HFFc6 (cell line): ENCODE results near the gene ZNF445. TPM values are rescaled to one million over a fixed set of nuclear protein-coding genes. Genes with fewer than 3 reads are reported as not detected.

Experiments
- DNase-seq: peaks from one replicate; pipeline ENCODE4 v3.0.0-alpha.2; 2018
- H3K27ac Mint-ChIP-seq: 2 replicates; pipeline ENCODE4 v1.8.0; 2020; ENCODE audit warnings: mild to moderate bottlenecking, mixed read lengths
- H3K27me3 Mint-ChIP-seq: 2 replicates; pipeline ENCODE4 v1.8.0; 2021; ENCODE audit warnings: mild to moderate bottlenecking, moderate library complexity, mixed read lengths; ENCODE audit not compliant: insufficient read depth
- H3K36me3 Mint-ChIP-seq: 2 replicates; pipeline ENCODE4 v1.8.0; 2021; ENCODE audit warnings: low read depth, mixed read lengths
- H3K4me1 Mint-ChIP-seq: 2 replicates; pipeline ENCODE4 v1.8.0; 2020; ENCODE audit warnings: low read depth, mixed read lengths
- H3K4me3 Mint-ChIP-seq: 2 replicates; pipeline ENCODE4 v1.8.0; 2020; ENCODE audit warnings: mild to moderate bottlenecking, moderate library complexity, mixed read lengths
- H3K9me3 Mint-ChIP-seq: 2 replicates; pipeline ENCODE4 v1.8.0; 2020; ENCODE audit warnings: mild to moderate bottlenecking, mixed read lengths
- CTCF ChIP-seq: fragments of 200-600 bp; sonication (generic); IDR thresholded peaks from 2 replicates; pipeline ENCODE4 v1.5.0; 2021; ENCODE audit warnings: antibody characterized with exemption, mild to moderate bottlenecking
- total RNA-seq, 6 experiments: library from RNA; stranded (reverse); fragmentation: NEBNext Ultra II Directional; extraction: Animal tissue kit (Norgen Biotek cat#: 25700); gene quantifications; 2 replicates in 1 of 6; 3 replicates in 5 of 6; pipeline ENCODE4 v1.2.3, GENCODE V29; 2021

ZNF445 gene
- total RNA-seq, 6 experiments from 2014 or later, result 11.5 to 13.0 (median 12.5) TPM

GRCh38 chr3:44439499-44440295 is 37.8 kb downstream of the ZNF445 start:
- no peak overlapping the region for H3K27ac Mint-ChIP-seq
- TF ChIP-seq CTCF, result no peak
- H3K4me3 Mint-ChIP-seq, result no peak overlapping the region
- H3K36me3 Mint-ChIP-seq, result peaks cover 34% of the 10 kb centered on the region
- no peaks in the 10 kb centered on the region for H3K4me1 Mint-ChIP-seq
- H3K27me3 Mint-ChIP-seq, result no peaks in the 10 kb centered on the region; the same call in 1 of the 2 replicates
- no peaks in the 10 kb centered on the region for H3K9me3 Mint-ChIP-seq
- DNase-seq, result no peak

- no peaks in the 10 kb centered on the region for H3K4me1 Mint-ChIP-seq
- H3K9me3 Mint-ChIP-seq, result no peaks in the 10 kb centered on the region
- TF ChIP-seq CTCF, result no peak
- no peak overlapping the region for H3K4me3 Mint-ChIP-seq
- H3K27ac Mint-ChIP-seq, result no peak overlapping the region
- no peaks in the 10 kb centered on the region; the same call in 1 of the 2 replicates for H3K27me3 Mint-ChIP-seq
- no peak for DNase-seq
- H3K36me3 Mint-ChIP-seq, result peaks cover 26% of the 10 kb centered on the region
These were observed 39.7 kb downstream of the ZNF445 start for GRCh38 chr3:44437800-44438199.

- H3K36me3 Mint-ChIP-seq, result peaks cover 13% of the 10 kb centered on the region
- no peak for DNase-seq
- no peak overlapping the region for H3K27ac Mint-ChIP-seq
- no peaks in the 10 kb centered on the region for H3K4me1 Mint-ChIP-seq
- H3K27me3 Mint-ChIP-seq, result no peaks in the 10 kb centered on the region; the same call in 1 of the 2 replicates
- no peaks in the 10 kb centered on the region for H3K9me3 Mint-ChIP-seq
- no peak overlapping the region for H3K4me3 Mint-ChIP-seq
- TF ChIP-seq CTCF, result no peak
These were observed 41.3 kb downstream of the ZNF445 start for GRCh38 chr3:44436181-44436580.

GRCh38 chr3:44434834-44435510 is 42.5 kb downstream of the ZNF445 start:
- Mint-ChIP-seq H3K4me3 (no peak overlapping the region), H3K4me1 (no peaks in the 10 kb centered on the region), H3K27ac (no peak overlapping the region), H3K36me3 (peaks cover 13% of the 10 kb centered on the region), H3K27me3 (no peaks in the 10 kb centered on the region; the same call in 1 of the 2 replicates), H3K9me3 (no peaks in the 10 kb centered on the region)
- DNase-seq, result no peak
- no peak for TF ChIP-seq CTCF

GRCh38 chr3:44430466-44430865 is 47.0 kb downstream of the ZNF445 start:
- Mint-ChIP-seq H3K27ac (no peak overlapping the region), H3K4me1 (no peaks in the 10 kb centered on the region), H3K27me3 (peaks cover 8% of the 10 kb centered on the region), H3K9me3 (no peaks in the 10 kb centered on the region), H3K4me3 (no peak overlapping the region), H3K36me3 (no peaks in the 10 kb centered on the region)
- DNase-seq, result no peak
- TF ChIP-seq CTCF, result no peak
